ENCODE measurements around the gene BBS7. TPM values are rescaled to one million over a fixed set of nuclear protein-coding genes. Genes with fewer than 3 reads are reported as not detected.

The BBS7 gene, protein sequence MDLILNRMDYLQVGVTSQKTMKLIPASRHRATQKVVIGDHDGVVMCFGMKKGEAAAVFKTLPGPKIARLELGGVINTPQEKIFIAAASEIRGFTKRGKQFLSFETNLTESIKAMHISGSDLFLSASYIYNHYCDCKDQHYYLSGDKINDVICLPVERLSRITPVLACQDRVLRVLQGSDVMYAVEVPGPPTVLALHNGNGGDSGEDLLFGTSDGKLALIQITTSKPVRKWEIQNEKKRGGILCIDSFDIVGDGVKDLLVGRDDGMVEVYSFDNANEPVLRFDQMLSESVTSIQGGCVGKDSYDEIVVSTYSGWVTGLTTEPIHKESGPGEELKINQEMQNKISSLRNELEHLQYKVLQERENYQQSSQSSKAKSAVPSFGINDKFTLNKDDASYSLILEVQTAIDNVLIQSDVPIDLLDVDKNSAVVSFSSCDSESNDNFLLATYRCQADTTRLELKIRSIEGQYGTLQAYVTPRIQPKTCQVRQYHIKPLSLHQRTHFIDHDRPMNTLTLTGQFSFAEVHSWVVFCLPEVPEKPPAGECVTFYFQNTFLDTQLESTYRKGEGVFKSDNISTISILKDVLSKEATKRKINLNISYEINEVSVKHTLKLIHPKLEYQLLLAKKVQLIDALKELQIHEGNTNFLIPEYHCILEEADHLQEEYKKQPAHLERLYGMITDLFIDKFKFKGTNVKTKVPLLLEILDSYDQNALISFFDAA
- total RNA-seq: 10.7 and 22.1 TPM in 2 replicates

DNA sequence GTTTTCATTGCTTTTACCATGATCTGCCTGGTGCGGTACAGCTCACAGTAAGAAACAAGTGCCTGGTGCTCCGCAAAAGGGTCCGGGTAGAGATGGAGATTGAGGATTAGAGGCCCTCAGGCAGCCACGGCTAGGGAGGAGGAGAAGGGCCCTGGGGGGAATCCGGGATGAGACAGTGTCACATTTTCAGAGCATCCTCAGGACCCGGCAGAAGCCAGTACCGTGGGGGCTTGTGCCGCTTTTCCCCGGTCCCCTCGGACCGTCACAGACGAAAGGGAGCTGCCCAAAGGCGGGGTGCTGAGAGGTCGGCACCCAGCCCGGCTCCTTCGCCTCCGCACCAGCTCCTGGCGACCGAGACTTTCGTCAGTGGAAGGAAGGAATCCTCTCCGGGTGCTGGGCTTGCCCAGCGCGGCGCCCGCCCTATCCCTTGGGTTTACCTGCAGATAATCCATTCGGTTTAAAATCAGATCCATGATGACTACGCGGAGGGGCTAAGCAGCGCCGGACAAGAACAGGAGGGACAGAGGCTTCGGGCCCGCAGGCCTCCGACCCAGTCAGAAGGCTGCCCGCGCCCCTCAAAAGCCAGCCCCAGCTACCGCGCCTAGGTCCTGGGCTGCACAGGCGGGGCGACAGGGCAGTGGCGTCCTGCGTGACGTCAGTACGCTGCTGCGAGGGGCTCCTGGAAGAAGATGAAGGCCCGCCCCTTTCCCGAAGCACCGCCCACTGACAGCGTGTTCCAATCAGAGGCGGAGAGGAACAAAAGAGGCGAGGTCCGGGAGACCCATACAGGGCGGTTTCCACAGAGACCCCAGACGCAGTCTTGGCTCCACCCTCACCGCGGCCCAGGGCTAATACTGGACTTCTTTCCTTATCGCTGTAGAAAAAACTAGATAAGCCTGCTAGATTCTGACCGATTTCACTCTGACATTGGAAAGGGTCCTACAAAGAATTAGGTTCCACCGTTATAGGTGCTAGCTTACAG, at the start of gene BBS7:
Gene BBS7, minus strand, starts transcription at position 634 of the 982 bp plus-strand sequence. Its CDS starts 161 bp downstream, at position 473.

GRCh38 chr4:121823505-121824170, 46.6 kb downstream of the BBS7 start, which contains the start of gene CCNA2:
Gene CCNA2, minus strand, starts transcription at chr4:121823883. Its CDS starts 255 bp downstream, at chr4:121823628.

DNA sequence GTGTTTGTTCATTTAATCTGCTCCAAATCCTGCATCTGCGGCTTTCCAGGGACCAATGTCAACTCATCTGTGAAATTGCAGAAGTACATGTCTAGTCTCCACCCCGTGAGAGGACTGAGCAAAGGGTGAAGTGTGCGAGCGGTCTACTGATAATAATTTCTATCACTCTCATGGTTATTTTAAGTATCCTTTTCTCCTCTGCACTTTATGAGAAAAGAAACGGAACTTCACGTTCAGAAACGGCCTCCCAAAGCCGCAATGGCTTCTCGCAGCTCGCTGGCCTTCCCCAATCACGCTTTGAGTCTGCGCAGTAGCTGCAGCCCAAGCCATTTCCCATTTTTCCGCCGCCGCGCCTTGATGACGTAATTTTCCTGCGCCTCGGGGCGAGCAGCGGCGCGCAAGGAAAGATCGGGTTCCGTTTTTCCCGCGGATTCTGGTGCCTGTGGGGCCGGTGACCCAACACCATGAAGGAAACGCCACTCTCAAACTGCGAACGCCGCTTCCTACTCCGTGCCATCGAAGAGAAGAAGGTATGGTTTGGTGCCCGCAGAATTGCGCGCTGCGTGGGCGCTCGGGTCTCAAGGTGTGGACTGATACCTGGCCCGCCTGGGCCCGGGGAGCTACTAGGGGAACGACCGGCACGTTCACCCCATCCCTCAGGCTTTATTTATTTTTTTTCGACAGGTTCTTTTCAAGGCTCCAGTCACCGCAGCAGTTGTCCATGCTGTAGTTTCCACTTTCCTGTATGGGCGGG, 69.1 kb downstream of the BBS7 start, which contains the start of gene EXOSC9:
Gene EXOSC9, plus strand, starts transcription at position 363 of the 754 bp plus-strand sequence. Its CDS starts 102 bp downstream, at position 465.

Other genes starting within 250 kb of the BBS7 start
- gene ANXA5, start 173.5 kb downstream of the BBS7 start, total RNA-seq: 480 and 680 TPM in 2 replicates
- 1.3 and 18.8 TPM in 2 replicates for gene SMIM43, start 105.3 kb downstream of the BBS7 start, total RNA-seq
- 31.0 and 37.9 TPM in 2 replicates for gene EXOSC9, start 69.2 kb downstream of the BBS7 start, total RNA-seq
- gene CCNA2, start 46.6 kb downstream of the BBS7 start, total RNA-seq: 35.6 and 66.3 TPM in 2 replicates
- 1.6 and 3.0 TPM in 2 replicates for gene TRPC3, start 81.6 kb upstream of the BBS7 start, total RNA-seq

Measured in epithelial cell of alveolus of lung (primary cell).